Measurements from ENCODE around the gene HLA-DQB1. TPM values are rescaled to one million over a fixed set of nuclear protein-coding genes. Genes with fewer than 3 reads are reported as not detected.

The HLA-DQB1 gene
- total and polyA plus RNA-seq, 2 of the 8 experiments (the other 6 are each of a cell fraction or from before 2014, with no cell fraction given), result 1.2 to 5.2 TPM

DNA sequence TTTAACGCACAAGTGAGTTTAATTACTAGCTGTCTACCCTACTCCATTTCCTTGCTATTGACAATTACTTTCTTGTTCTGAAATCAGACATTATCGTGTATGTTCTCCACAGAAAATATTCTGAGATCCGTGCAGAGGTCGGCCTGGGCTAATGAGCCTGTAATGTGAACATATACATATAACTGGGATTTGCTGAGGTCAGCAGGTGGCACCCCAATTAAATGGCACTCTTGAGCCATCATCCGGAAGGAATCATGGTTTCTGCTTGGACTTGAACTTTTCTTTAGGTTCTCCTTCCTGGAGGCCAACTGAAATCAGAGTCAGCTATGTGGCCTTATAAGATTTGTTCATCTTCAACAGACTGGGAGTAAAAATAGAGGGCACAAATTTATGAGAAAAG lies 3.6 kb downstream of the HLA-DQB1 start:
- H3K4me2 ChIP-seq (ENCODE audit: insufficient read depth in 1 of 2, low read depth in 2 of 2, low read length in 2 of 2), result no peak overlapping the region
- H3K9me3 ChIP-seq (ENCODE audit: insufficient read depth in 2 of 2, low read depth in 1 of 2, low read length in 1 of 2), result no peaks in the 10 kb centered on the region
- no peaks in the 10 kb centered on the region for H3K79me2 ChIP-seq (ENCODE audit: control insufficient read depth in 1 of 2, insufficient read depth in 2 of 2, low read length in 2 of 2)
- no peak overlapping the region for H3K18ac ChIP-seq (ENCODE audit: extremely low read depth, low read length)
- no peak overlapping the region for H2AFZ ChIP-seq (ENCODE audit: low read length)
- no peak overlapping the region for H3K4me3 ChIP-seq (ENCODE audit: extremely low read depth in 1 of 4, insufficient read depth in 2 of 4, low read depth in 3 of 4, low read length in 4 of 4)
- H2BK12ac ChIP-seq (ENCODE audit: low read depth, low read length), result no peak overlapping the region
- peaks cover 0 to 14% (median 5%) of the 10 kb centered on the region in 4 experiments; a peak in 3 of 7 replicates for H3K27me3 ChIP-seq (replicated peaks in 1 of 4; ENCODE audit: control insufficient read depth in 3 of 4, extremely low read depth in 1 of 4, insufficient read depth in 3 of 4, low read length in 3 of 4)
- H4K20me1 ChIP-seq (replicated peaks in 1 of 2; ENCODE audit: control insufficient read depth in 1 of 2, insufficient read depth in 2 of 2, low read length in 2 of 2), result no peaks in the 10 kb centered on the region
- FAIRE-seq (no peak), DNase-seq (ENCODE audit: low read depth in 1 of 2, low spot score in 2 of 2) (no peak)
- H3K56ac ChIP-seq (replicated peaks; ENCODE audit: insufficient read length, low read depth, low read length), result no peak overlapping the region
- no peaks in the 10 kb centered on the region for H3K4me1 ChIP-seq (replicated peaks in 1 of 4; ENCODE audit: control insufficient read depth in 3 of 4, insufficient read depth in 4 of 4, low read length in 3 of 4)
- no peak overlapping the region for H3K14ac ChIP-seq (ENCODE audit: insufficient read length)
- H3K27ac ChIP-seq (ENCODE audit: low read depth, low read length), result no peak overlapping the region
- no peaks in the 10 kb centered on the region for H3K79me1 ChIP-seq (ENCODE audit: low read depth, low read length)
- H4K8ac ChIP-seq (ENCODE audit: extremely low read depth, insufficient read depth, low read length), result no peak overlapping the region
- no peak overlapping the region for H3K23ac ChIP-seq (ENCODE audit: insufficient read length)
- H3K36me3 ChIP-seq (ENCODE audit: control insufficient read depth in 2 of 4, insufficient read depth in 4 of 4, low read length in 3 of 4), result no peaks in the 10 kb centered on the region
- H2BK20ac ChIP-seq (ENCODE audit: low read length), result no peak overlapping the region
- H2AK5ac ChIP-seq (ENCODE audit: low read depth, low read length), result no peak overlapping the region
- 41% methylated on average over 5 of the region's 5 CpGs; no CpG with 5 or more reads in 1 of the 2 experiments for WGBS, 2 experiments (ENCODE audit: extremely low coverage in 1 of 2, insufficient coverage in 1 of 2, insufficient read length in 1 of 2, insufficient replicate concordance in 2 of 2, low coverage in 1 of 2, low lambda C conversion rate in 2 of 2, missing lambda C conversion rate in 1 of 2)
- no peak overlapping the region for H2BK15ac ChIP-seq (ENCODE audit: low read length)
- TF ChIP-seq GTF2F1 (IDR thresholded peaks at IDR 0.05; ENCODE audit: borderline replicate concordance, low read depth, low read length) (no peak), SIN3A (conservative IDR thresholded peaks at IDR 0.05 in 1 of 2, IDR thresholded peaks at IDR 0.05 in 1 of 2; ENCODE audit: low read depth in 1 of 2, low read length in 2 of 2) (no peak), E2F6 (IDR thresholded peaks at IDR 0.05) (no peak), MAFK (IDR thresholded peaks at IDR 0.05; ENCODE audit: low read depth, low read length) (no peak), SIX5 (IDR thresholded peaks at IDR 0.05; ENCODE audit: low read depth, low read length) (no peak), HDAC6 (IDR thresholded peaks at IDR 0.05; ENCODE audit: low read depth, low read length) (no peak), CBX5 (IDR thresholded peaks at IDR 0.05; ENCODE audit: low read depth, low read length) (no peak), PHF8 (conservative IDR thresholded peaks at IDR 0.05; ENCODE audit: low read depth, low read length) (no peak), TEAD4 (IDR thresholded peaks at IDR 0.05; ENCODE audit: low read depth, low read length) (no peak), KDM1A (IDR thresholded peaks at IDR 0.05; ENCODE audit: borderline replicate concordance, low read length) (no peak), SP4 (IDR thresholded peaks at IDR 0.05; ENCODE audit: low read length) (no peak), SRF (IDR thresholded peaks at IDR 0.05; ENCODE audit: low read depth, low read length) (no peak), KDM4A (IDR thresholded peaks at IDR 0.05; ENCODE audit: low read depth, low read length, severe bottlenecking) (no peak)
- POLR2A ChIA-PET (ENCODE audit: partially characterized antibody), result no interaction called here
- no peak overlapping the region for H4K91ac ChIP-seq (replicated peaks; ENCODE audit: insufficient read length, low read length)
- CTCF ChIA-PET (ENCODE audit: partially characterized antibody), result no interaction called here
- no peak overlapping the region for H4K5ac ChIP-seq (ENCODE audit: insufficient read length, low read depth, low read length)
- H3K23me2 ChIP-seq (ENCODE audit: low read depth, low read length), result no peaks in the 10 kb centered on the region
- no peak overlapping the region for H3K4ac ChIP-seq (replicated peaks; ENCODE audit: insufficient read length, low read depth, low read length)
- no peak overlapping the region for H2BK120ac ChIP-seq (replicated peaks; ENCODE audit: low read depth, low read length)
- H2BK5ac ChIP-seq (ENCODE audit: low read depth, low read length), result no peak overlapping the region
- no peak overlapping the region for H3K9ac ChIP-seq (replicated peaks in 1 of 4; ENCODE audit: extremely low read depth in 1 of 4, low read depth in 3 of 4, low read length in 3 of 4)

Data from H1 (cell line).